GM19240 (cell line): ENCODE data around the gene DNASE2B.

ENCODE experiments used
- DNase-seq: peaks from one replicate; pipeline ENCODE4 v3.0.0; 2011; ENCODE audit warnings: low spot score; ENCODE audit not compliant: insufficient read length

The DNASE2B gene

GRCh38 chr1:84374991-84375696 is 23.1 kb upstream of the DNASE2B start:
- DNase-seq: no peak

DNA sequence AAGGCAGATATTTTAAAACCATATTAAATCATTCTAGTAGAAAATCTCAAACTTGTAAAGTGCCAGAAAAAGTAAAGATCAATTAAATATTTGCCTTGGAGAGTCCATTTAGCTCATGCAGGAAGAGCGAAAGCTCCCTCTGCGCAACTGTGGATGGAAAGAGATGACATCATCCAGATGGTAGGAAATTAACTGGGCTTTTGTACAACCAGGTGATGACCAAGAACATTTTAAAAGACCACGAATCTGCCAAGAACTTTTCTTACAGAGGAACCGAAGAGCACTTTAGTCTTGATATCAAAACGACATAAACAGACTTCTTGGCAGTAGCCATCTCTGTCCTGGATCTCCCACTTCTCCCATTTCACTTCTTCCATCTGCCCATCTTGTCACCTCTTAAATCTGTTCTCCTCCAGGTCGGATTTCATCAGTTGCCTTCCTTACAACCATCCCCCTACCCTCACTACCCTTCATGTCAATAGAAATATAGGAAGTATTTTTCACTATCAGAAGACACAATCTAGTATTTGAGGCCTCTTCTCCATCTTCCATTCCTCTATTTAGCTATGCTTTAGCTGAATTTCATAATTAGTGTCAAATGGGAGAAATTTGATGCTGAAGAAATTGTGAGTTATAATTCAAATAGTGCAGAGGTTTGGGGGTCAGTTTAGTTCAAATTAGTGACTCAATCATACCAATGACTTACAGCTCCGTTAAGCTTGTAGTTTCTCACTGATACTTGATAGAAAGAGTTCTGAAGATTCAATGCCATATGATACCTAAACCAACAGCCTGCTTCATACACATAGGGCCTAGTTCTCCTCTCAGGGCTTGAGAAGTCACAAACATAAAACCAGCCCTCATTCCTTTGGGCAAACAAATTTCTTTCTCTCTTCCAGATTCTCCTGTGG is 22.0 kb upstream of the DNASE2B start:
- no peak for DNase-seq

- no peak for DNase-seq
Observed at GRCh38 chr1:84377480-84378095, 20.7 kb upstream of the DNASE2B start.

GRCh38 chr1:84379138-84379916 is 19.0 kb upstream of the DNASE2B start:
- no peak for DNase-seq

GRCh38 chr1:84379917-84380180 is 18.4 kb upstream of the DNASE2B start:
- DNase-seq: no peak

DNA sequence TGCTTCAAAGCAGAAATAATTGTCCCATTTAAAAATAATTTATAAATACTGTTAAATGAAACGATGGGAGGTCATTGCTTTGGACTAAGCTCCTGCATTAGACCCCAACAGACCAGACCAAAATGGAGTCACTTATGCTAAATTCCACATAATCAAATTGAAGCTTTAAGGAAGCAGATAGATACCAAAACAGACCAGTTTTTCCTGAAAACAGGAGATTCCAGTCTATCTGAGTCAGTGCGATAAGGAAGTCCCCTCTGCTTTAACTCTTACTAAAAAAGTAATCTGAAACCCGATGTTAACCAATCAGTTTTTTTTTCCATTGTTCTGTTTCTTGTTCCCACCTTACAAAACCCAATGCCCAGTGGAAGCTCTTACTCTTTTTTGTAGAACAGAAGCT is 16.2 kb upstream of the DNASE2B start:
- DNase-seq: no peak

GRCh38 chr1:84385347-84385746 is 12.9 kb upstream of the DNASE2B start:
- DNase-seq: no peak

GRCh38 chr1:84386716-84387479 is 11.4 kb upstream of the DNASE2B start:
- no peak for DNase-seq

GRCh38 chr1:84387480-84388163 is 10.7 kb upstream of the DNASE2B start:
- no peak for DNase-seq

DNA sequence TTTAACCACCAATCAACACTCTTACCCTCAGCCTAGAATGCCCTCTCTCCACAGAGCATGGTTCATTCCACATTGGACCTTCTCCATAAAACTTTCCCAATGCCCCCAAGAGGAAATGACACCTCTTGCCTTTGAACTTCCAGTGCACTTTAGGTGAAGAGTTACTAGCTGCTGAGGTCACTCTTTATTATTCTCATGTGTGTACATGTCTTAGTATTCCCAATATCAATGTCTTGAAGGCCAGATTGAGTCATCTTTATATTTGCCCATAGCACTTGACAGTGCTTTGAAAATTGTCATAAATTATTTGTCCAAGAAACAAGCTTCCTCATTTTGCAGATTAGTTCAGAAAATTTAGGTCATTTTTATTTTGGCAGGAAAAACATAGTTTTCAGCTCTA is 8.1 kb upstream of the DNASE2B start:
- no peak for DNase-seq

DNA sequence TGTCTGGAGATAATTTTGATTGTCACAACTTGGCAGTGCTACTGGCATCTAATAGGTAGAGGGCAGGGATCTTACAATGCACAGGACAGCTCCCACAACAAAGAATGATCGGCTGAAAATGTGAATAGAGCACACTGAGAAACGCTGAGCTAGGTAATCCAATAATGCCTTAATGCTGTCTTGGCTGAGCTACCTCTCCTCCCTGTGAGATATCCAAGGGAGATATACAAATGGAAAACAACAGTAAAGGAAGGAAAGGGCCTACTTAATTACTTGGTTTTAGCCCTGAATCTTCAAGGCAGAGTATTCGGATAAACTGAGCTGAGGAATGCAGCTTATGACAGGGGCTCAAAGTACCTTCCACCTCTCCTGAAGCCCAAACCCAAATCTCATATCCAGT is 2.9 kb downstream of the DNASE2B start:
- DNase-seq: no peak

DNA sequence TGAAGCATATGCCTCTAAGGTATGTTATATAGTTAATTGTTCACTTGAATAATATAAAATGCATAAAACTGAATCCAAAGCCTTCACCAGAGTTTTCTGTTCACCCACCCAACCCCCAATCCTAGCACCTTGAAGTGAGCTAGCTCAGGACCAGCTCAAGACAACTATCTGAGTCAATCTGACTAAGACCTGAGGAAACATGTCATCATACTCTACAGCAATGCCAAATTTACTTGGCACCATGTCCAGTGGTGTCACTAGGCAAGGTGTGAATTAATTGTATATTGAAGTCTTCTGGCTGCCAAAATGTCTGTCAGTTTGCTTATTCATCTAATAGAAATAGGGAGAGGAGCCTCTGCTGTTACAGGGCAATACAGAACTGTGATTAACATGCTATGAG is 3.8 kb downstream of the DNASE2B start:
- DNase-seq: no peak

DNA sequence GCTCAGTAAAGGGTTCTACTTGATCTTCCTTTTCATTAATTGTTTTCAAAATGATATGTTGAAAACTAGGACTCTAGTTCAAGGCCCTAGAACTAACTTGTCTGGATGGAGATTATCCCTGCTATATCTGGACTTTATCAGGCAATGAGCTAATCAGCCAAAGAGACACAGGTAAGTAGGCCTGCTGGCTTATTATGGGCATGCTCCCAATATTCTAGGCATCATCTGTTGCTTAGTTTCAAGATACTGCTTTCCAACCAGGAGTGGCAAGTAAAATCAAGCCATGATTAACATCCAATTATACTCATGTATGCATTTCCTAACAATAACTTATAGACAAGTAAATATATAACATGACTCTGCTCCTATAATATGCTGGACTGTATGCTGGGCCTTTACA is 4.2 kb downstream of the DNASE2B start:
- DNase-seq: no peak

DNA sequence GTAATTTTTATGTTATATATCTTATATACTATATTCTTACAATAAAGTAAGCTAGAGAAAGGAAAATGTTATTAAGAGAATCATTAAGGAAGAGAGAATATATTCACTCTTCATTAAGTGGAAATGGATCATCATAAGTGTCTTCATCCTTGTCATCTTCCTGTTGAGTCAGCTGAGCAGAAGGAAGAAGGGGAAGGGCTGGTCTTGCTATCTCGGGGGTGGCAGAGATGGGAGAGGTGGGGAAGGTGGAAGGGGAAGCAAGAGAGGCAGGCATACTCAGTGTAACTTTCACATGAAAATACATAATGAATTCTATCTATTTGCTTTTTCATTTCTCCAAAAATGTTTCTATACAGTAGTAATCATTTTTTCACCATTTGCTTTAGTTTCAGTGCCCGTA is 5.1 kb downstream of the DNASE2B start:
- no peak for DNase-seq

- DNase-seq: no peak
Observed at GRCh38 chr1:84406346-84406861, 8.1 kb downstream of the DNASE2B start.

- DNase-seq: no peak
Observed at GRCh38 chr1:84407524-84407923, 9.2 kb downstream of the DNASE2B start.

DNA sequence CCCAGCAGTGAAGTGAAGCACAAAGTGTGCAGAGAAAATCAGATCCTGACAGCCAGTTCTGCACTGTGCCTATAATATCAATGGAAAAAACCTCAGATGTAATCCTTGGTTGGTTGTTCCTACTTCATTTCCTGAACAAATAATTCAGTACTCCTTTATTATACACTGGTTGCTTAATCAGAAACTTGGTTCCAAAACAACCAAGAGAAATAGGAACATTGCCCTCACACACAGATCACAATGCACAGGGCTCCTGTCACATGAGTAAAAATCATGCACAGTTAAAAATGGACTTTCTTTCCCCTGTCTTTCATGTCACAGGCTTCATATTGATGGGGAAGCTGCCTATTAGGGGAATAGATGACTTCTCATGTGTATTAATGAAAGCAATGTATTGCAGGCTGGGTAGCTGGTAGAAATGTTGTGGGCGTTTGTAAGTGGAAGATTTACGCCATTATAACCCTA is 9.7 kb downstream of the DNASE2B start:
- no peak for DNase-seq

DNA sequence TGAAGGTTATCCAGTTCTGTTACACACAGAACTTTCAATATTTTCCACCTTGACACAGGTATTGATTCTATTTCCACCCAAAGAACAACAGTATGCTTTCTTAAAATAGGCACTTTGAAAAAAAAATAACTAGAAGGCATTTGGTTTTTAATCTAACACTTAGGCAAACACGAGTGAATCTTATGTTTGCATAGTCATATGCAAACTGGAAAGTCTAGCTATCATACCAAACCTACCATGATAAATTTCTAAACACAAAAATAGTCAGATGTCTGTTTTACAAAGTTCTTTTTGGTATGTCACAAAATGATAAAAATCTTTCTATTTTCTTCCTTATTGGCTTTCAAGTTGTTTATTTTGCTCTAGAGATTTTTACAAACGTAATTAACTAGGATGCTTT is 11.6 kb downstream of the DNASE2B start:
- no peak for DNase-seq

DNA sequence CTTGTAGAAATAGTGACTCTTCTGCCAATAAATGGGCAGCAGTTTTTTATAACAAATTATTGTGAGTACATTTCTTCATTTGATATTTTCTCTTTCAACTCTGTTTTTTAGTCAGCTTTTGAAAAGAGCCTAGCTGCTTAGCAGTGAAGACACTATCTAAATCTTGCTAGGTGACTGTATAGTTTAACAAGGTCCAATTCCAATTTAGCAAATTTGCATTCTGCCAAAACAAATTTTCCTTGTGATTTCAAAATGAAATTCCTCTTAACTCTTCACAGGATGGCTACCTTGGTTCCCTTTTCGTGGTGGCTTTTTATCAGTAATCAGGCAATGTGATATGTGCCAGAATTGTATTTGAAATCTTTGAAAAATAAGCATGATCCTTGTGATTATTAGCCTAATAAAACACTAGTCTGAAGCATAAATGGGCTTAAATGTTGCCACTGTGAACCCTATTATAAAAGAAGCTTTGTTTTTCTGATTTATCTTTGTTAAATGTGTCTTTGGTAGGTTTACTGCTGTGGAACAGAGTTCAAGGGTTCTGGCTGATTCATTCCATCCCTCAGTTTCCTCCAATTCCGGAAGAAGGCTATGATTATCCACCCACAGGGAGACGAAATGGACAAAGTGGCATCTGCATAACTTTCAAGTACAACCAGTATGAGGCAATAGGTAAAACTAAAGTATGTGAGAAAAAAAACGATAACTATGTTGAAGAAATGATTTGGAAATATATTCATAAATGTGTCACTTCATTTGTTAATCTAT is 12.2 kb downstream of the DNASE2B start:
- DNase-seq: no peak
